Stimulated activated CD4-positive, alpha-beta T cell treated with anti-CD3 and anti-CD28 coated beads, Interleukin-15, amount 100 ng/mL, for 24 hours (primary cell): ENCODE data around the gene LRFN5.

ENCODE experiments used
- DNase-seq: peaks from one replicate; pipeline ENCODE4 v3.0.0-alpha.2; 2020

Gene LRFN5

GRCh38 chr14:41913398-41913797, 306.7 kb downstream of the LRFN5 start:
- no peak for DNase-seq

DNA sequence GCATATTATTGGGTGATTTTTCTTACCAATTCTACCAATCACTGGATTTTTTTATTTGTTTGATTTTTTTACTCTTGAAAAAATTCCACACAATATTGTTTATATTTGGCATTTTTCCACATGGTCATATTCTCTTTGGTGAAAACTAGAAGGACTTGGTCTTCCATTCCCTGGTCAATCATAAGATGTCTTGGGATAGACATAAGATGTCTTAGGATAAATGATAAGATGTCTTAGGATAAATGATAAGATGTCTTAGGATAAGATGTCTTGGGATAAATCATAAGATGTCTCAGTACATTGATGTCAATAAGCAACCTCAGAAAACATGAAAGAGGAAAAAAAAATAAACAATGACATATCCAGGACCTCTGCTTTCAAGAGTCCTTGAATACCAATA, 309.1 kb downstream of the LRFN5 start:
- no peak for DNase-seq

DNA sequence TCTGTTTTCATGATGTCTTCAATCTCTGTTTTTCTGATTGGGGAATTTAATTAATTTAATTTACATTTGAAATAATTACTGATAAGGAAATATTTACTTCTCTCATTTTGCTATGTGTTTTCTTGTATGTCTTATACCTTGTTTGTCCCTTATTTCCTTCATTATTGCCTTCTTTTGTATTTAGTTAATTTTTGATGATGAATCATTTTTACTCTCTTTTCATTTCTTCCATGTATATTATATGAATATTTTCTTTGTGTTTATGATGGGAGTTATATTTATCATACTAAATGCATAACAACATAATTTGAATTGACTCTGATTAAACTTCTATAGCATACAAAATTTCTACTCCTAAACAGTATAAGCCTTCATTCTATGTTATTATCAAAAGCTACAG, 309.6 kb downstream of the LRFN5 start:
- no peak for DNase-seq

- no peak for DNase-seq
Measured at GRCh38 chr14:41925409-41925808, 318.7 kb downstream of the LRFN5 start.

GRCh38 chr14:41950428-41951151, 343.9 kb downstream of the LRFN5 start:
- no peak for DNase-seq
